HepG2 (cell line): ENCODE measurements around the gene SLC4A5. TPM values are rescaled to one million over a fixed set of nuclear protein-coding genes. Genes with fewer than 3 reads are reported as not detected.

Source experiments
- FOXJ3 ChIP-seq: sonication (generic); formaldehyde crosslinking; IDR thresholded peaks from 2 replicates; pipeline ENCODE4 v1.4.0; 2020; ENCODE audit warnings: missing genetic modification reagents, mild to moderate bottlenecking, borderline replicate concordance
- HOXD1 ChIP-seq: sonication (generic); formaldehyde crosslinking; IDR thresholded peaks from 2 replicates; pipeline ENCODE4 v1.5.0; 2020; ENCODE audit warnings: missing genetic modification reagents
- LCORL ChIP-seq, 2 experiments: fragments of 450-650 bp in 1 of 2; sonication (generic) in 1 of 2; formaldehyde crosslinking in 1 of 2; IDR thresholded peaks; 2 replicates each; pipeline versions ENCODE4 v1.5.0 to v1.6.1; 2017 to 2020; ENCODE audit warnings: antibody characterized with exemption in 1 of 2, missing genetic modification reagents in 1 of 2
- MYC ChIP-seq: sonication (generic); formaldehyde crosslinking; IDR thresholded peaks from 2 replicates; pipeline ENCODE4 v1.9.0; 2021; ENCODE audit warnings: missing genetic modification reagents, borderline replicate concordance
- NFRKB ChIP-seq: fragments of 450-650 bp; IDR thresholded peaks from 2 replicates; pipeline ENCODE4 v1.6.1; 2017
- SCMH1 ChIP-seq: sonication (generic); formaldehyde crosslinking; IDR thresholded peaks from 2 replicates; pipeline ENCODE4 v1.9.0; 2021; ENCODE audit warnings: missing genetic modification reagents, mild to moderate bottlenecking, borderline replicate concordance
- SIX1 ChIP-seq: sonication (generic); formaldehyde crosslinking; IDR thresholded peaks from 2 replicates; pipeline ENCODE4 v1.4.0; 2020; ENCODE audit warnings: missing genetic modification reagents, borderline replicate concordance
- ZFP36 ChIP-seq: fragments of 150-350 bp; IDR thresholded peaks from 2 replicates; pipeline ENCODE4 v1.6.1; 2018; ENCODE audit warnings: borderline replicate concordance, low read length, low read depth; ENCODE audit not compliant: partially characterized antibody
- polyA plus RNA-seq, 8 experiments: library from polyadenylated mRNA; depleted of rRNA in 3 of 8; stranded (reverse) in 7 of 8; unstranded in 1 of 8; fragments of >200 nt; fragmentation: Illumina TruSeq in 4 of 8; extraction: Trizol in 4 of 8; gene quantifications; 2 replicates each; pipeline versions ENCODE4 v1.2.1 to v1.2.3, GENCODE V29; 2011 to 2016; ENCODE audit warnings: low read depth in 4 of 8, missing spikeins in 1 of 8, mixed read lengths in 1 of 8; ENCODE audit not compliant: insufficient read depth in 1 of 8
- total RNA-seq, 5 experiments: library from RNA; depleted of rRNA; stranded (reverse); fragments of >200 nt; fragmentation: Illumina TruSeq; extraction: Trizol; gene quantifications; 2 replicates each; pipeline ENCODE4 v1.2.3, GENCODE V29; 2016; ENCODE audit warnings: low read depth in 1 of 5
- TF ChIP-seq, protein P1 (sequence below): sonication (generic); formaldehyde crosslinking; IDR thresholded peaks from 2 replicates; pipeline ENCODE4 v1.9.0; 2021; ENCODE audit warnings: mild to moderate bottlenecking, missing genetic modification reagents
- TF ChIP-seq, protein P2 (sequence below): sonication (generic); formaldehyde crosslinking; conservative IDR thresholded peaks from 2 replicates; pipeline ENCODE4 v1.4.0; 2020; ENCODE audit warnings: missing genetic modification reagents
- TF ChIP-seq, protein P3 (sequence below): sonication (generic); formaldehyde crosslinking; IDR thresholded peaks from 2 replicates; pipeline ENCODE4 v1.8.0; 2022; ENCODE audit warnings: mild to moderate bottlenecking, missing genetic modification reagents, moderate library complexity
- TF ChIP-seq, protein P4 (sequence below): sonication (generic); formaldehyde crosslinking; IDR thresholded peaks from 2 replicates; pipeline ENCODE4 v1.5.1; 2020; ENCODE audit warnings: mild to moderate bottlenecking, missing genetic modification reagents, moderate library complexity
- TF ChIP-seq, protein P5 (sequence below): sonication (generic); formaldehyde crosslinking; IDR thresholded peaks from 2 replicates; pipeline ENCODE4 v1.8.0; 2022; ENCODE audit warnings: missing genetic modification reagents, mild to moderate bottlenecking, borderline replicate concordance
- TF ChIP-seq, protein P6 (sequence below): sonication (generic); formaldehyde crosslinking; IDR thresholded peaks from 2 replicates; pipeline ENCODE4 v1.4.0; 2020; ENCODE audit warnings: missing genetic modification reagents

The SLC4A5 gene
- total and polyA plus RNA-seq, 2 of the 13 experiments (the other 11 are each of a cell fraction or from before 2014, with no cell fraction given) = 0.50 TPM; not detected in 1

DNA sequence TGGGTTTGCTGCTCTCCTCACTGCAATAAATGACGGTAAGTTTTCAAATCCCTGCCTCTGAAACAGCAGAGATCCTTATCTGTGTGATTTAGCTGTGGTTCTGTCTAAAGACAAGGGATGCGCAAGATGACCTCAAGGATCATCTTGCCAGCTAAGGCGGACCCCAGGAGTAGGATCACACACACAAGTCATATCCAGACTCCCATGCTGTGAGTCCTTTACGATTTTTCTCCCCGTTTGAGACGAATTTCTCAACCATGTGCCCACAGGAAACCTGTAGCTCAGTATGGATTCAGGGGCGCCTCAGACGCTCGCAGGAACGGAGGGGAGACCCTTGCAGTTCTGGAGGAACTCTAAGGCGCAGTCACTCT is 48.0 kb upstream of the SLC4A5 start (continued):
- TF ChIP-seq, protein P1, sequence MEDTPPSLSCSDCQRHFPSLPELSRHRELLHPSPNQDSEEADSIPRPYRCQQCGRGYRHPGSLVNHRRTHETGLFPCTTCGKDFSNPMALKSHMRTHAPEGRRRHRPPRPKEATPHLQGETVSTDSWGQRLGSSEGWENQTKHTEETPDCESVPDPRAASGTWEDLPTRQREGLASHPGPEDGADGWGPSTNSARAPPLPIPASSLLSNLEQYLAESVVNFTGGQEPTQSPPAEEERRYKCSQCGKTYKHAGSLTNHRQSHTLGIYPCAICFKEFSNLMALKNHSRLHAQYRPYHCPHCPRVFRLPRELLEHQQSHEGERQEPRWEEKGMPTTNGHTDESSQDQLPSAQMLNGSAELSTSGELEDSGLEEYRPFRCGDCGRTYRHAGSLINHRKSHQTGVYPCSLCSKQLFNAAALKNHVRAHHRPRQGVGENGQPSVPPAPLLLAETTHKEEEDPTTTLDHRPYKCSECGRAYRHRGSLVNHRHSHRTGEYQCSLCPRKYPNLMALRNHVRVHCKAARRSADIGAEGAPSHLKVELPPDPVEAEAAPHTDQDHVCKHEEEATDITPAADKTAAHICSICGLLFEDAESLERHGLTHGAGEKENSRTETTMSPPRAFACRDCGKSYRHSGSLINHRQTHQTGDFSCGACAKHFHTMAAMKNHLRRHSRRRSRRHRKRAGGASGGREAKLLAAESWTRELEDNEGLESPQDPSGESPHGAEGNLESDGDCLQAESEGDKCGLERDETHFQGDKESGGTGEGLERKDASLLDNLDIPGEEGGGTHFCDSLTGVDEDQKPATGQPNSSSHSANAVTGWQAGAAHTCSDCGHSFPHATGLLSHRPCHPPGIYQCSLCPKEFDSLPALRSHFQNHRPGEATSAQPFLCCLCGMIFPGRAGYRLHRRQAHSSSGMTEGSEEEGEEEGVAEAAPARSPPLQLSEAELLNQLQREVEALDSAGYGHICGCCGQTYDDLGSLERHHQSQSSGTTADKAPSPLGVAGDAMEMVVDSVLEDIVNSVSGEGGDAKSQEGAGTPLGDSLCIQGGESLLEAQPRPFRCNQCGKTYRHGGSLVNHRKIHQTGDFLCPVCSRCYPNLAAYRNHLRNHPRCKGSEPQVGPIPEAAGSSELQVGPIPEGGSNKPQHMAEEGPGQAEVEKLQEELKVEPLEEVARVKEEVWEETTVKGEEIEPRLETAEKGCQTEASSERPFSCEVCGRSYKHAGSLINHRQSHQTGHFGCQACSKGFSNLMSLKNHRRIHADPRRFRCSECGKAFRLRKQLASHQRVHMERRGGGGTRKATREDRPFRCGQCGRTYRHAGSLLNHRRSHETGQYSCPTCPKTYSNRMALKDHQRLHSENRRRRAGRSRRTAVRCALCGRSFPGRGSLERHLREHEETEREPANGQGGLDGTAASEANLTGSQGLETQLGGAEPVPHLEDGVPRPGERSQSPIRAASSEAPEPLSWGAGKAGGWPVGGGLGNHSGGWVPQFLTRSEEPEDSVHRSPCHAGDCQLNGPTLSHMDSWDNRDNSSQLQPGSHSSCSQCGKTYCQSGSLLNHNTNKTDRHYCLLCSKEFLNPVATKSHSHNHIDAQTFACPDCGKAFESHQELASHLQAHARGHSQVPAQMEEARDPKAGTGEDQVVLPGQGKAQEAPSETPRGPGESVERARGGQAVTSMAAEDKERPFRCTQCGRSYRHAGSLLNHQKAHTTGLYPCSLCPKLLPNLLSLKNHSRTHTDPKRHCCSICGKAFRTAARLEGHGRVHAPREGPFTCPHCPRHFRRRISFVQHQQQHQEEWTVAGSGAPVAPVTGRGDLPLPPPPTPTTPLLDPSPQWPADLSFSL (CRISPR knock-in tag) = no peak
- TF ChIP-seq NFRKB = no peak
- TF ChIP-seq SCMH1 (CRISPR knock-in tag) = no peak
- TF ChIP-seq, protein P2, sequence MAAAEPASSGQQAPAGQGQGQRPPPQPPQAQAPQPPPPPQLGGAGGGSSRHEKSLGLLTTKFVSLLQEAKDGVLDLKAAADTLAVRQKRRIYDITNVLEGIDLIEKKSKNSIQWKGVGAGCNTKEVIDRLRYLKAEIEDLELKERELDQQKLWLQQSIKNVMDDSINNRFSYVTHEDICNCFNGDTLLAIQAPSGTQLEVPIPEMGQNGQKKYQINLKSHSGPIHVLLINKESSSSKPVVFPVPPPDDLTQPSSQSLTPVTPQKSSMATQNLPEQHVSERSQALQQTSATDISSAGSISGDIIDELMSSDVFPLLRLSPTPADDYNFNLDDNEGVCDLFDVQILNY (CRISPR knock-in tag) = no peak
- TF ChIP-seq ZFP36 = no peak
- no peak for TF ChIP-seq LCORL (IDR thresholded peaks at IDR 0.05)
- no peak for TF ChIP-seq LCORL (CRISPR knock-in tag; IDR thresholded peaks at IDR 0.05)
- TF ChIP-seq FOXJ3 (CRISPR knock-in tag) = no peak
- TF ChIP-seq, protein P3, sequence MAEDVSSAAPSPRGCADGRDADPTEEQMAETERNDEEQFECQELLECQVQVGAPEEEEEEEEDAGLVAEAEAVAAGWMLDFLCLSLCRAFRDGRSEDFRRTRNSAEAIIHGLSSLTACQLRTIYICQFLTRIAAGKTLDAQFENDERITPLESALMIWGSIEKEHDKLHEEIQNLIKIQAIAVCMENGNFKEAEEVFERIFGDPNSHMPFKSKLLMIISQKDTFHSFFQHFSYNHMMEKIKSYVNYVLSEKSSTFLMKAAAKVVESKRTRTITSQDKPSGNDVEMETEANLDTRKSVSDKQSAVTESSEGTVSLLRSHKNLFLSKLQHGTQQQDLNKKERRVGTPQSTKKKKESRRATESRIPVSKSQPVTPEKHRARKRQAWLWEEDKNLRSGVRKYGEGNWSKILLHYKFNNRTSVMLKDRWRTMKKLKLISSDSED (CRISPR knock-in tag) = no peak
- TF ChIP-seq, protein P4, sequence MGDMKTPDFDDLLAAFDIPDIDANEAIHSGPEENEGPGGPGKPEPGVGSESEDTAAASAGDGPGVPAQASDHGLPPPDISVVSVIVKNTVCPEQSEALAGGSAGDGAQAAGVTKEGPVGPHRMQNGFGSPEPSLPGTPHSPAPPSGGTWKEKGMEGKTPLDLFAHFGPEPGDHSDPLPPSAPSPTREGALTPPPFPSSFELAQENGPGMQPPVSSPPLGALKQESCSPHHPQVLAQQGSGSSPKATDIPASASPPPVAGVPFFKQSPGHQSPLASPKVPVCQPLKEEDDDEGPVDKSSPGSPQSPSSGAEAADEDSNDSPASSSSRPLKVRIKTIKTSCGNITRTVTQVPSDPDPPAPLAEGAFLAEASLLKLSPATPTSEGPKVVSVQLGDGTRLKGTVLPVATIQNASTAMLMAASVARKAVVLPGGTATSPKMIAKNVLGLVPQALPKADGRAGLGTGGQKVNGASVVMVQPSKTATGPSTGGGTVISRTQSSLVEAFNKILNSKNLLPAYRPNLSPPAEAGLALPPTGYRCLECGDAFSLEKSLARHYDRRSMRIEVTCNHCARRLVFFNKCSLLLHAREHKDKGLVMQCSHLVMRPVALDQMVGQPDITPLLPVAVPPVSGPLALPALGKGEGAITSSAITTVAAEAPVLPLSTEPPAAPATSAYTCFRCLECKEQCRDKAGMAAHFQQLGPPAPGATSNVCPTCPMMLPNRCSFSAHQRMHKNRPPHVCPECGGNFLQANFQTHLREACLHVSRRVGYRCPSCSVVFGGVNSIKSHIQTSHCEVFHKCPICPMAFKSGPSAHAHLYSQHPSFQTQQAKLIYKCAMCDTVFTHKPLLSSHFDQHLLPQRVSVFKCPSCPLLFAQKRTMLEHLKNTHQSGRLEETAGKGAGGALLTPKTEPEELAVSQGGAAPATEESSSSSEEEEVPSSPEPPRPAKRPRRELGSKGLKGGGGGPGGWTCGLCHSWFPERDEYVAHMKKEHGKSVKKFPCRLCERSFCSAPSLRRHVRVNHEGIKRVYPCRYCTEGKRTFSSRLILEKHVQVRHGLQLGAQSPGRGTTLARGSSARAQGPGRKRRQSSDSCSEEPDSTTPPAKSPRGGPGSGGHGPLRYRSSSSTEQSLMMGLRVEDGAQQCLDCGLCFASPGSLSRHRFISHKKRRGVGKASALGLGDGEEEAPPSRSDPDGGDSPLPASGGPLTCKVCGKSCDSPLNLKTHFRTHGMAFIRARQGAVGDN (CRISPR knock-in tag) = no peak
- TF ChIP-seq, protein P5, sequence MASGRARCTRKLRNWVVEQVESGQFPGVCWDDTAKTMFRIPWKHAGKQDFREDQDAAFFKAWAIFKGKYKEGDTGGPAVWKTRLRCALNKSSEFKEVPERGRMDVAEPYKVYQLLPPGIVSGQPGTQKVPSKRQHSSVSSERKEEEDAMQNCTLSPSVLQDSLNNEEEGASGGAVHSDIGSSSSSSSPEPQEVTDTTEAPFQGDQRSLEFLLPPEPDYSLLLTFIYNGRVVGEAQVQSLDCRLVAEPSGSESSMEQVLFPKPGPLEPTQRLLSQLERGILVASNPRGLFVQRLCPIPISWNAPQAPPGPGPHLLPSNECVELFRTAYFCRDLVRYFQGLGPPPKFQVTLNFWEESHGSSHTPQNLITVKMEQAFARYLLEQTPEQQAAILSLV (CRISPR knock-in tag) = no peak
- TF ChIP-seq HOXD1 = no peak
- TF ChIP-seq MYC = no peak
- no peak for TF ChIP-seq SIX1 (CRISPR knock-in tag)
- TF ChIP-seq, protein P6, sequence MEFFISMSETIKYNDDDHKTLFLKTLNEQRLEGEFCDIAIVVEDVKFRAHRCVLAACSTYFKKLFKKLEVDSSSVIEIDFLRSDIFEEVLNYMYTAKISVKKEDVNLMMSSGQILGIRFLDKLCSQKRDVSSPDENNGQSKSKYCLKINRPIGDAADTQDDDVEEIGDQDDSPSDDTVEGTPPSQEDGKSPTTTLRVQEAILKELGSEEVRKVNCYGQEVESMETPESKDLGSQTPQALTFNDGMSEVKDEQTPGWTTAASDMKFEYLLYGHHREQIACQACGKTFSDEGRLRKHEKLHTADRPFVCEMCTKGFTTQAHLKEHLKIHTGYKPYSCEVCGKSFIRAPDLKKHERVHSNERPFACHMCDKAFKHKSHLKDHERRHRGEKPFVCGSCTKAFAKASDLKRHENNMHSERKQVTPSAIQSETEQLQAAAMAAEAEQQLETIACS (CRISPR knock-in tag) = 0 out of 2 replicates have a peak, but pooled peaks have one; percentile 23
